ENCODE data around the gene C1orf74.

Gene C1orf74

GRCh38 chr1:209747580-209748262 is 36.6 kb downstream of the C1orf74 start:
- peak; percentile 28 to 88 (median 73) for DNase-seq

DNA sequence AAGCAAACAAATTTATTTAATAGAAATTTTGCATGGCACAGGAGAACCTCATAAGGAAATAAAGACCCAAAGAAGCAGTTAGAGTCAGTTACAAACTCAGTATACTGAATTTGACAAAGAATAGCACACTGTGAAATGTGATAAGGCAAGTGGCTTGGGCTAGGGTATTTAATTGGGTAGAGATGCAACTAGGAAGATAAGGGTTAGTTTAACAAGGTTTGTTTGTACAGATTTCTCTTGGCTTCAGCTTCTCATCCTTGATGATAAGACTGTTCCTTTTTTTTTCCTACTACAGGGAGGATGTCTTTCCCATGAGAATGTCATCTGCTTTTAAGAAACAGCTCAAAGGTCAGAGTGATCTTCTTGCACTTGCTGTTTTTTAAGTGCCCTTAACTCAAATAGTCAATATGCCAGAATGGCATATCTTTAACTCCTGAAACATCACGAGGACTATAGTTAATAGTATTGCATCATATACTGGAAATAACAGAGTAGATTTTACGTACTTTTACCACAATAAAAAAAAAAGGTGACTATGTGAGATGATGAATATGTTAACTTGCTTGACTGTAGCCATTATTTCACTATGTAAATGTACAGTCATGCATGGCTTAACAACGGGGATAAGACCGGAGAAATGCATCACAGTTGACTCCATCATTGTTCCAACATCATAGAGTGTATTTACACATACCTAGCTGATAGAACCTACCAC is 37.8 kb downstream of the C1orf74 start:
- no peak for DNase-seq

DNA sequence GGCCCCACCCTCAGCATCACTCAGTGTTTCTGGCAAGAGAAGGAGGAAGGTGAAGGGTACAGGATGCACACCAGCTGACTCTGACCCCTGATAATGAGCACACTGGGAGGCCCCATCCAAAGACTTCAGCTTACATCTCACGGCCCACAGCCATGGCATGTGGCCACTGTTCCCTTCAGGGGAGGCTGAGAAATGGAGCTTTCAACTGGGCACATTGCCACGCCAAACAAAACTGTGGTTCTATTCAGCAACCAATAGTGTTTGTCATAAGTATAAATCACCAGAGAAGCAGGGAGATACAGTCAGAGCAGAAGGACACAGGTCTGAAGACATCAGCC is 41.2 kb downstream of the C1orf74 start:
- peak in 10 of 51 donors; percentile 3 to 38 (median 16) for DNase-seq

DNA sequence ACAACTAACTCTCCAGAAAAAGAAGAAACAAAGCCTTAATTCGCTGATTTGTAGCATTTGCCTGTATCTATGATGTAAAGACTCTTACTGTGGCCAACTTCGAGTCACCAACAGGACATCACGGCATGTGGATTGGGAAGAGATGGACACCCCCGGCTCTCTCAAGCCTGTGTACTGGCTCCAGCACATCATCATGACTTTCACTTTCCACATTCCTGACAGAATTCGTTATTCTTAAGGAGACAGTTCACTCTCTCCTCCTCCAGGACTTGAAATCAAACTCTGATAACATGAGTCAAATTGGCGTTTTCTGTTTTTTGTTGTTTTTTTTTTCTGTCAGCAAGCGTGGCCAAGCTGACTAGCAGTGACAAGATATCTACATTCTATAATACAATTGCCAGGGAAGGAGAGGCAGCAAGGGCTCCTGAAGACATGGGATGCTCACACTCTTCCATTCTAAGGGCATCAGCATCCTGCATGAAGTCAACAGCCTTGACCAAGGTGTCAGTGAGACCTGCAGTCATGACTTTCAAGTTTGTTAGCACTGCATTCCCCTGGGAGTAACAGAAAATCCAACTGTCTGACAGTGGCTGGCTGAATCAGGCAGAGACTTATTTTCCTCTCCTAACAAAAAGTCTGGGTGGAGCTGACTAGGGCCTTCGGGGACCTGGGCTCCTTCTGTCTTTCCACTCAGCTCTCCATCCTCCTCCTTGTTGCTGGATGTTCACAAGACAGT is 41.8 kb downstream of the C1orf74 start:
- DNase-seq: peak in 2 of 51 donors; percentile 26 to 38

GRCh38 chr1:209741889-209742288 is 42.5 kb downstream of the C1orf74 start:
- no peak for DNase-seq

DNA sequence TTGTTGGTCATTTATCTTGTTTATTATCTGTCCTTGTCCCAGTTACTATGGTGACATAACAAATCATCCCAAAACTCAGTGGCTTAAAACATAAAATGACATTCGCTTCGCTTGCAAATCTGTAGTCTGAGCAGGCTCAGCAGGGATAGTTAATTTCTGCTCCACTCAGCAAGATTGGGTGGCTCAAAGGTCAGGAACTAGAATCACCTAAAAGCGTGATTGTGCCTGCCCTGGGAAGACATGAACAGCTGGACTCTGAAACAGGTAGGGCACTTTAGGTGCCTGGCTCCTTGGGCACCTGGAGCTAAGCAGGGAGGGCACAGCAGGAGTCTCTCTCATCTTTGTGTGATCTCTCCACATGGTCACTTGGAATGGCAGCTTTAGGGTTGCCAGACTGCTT is 43.2 kb downstream of the C1orf74 start:
- DNase-seq: no peak

DNA sequence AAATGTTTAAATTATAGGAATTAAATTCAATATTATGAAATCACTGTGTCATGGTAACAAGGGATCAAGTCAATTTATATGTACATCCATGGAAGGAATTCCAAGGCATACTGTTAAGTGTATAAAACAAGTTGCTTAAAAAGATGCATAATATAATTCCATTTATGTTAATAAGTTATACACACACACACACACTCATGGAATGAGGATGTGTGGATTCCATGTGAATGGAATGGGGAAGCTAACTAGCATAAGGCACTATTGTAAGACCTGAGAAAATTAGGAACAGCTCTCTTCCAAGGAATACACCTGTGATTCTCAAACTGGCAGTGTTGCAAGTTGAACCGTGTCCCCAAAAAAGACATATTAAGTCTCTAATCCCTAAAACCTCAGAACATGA is 46.1 kb downstream of the C1orf74 start:
- no peak for DNase-seq

DNA sequence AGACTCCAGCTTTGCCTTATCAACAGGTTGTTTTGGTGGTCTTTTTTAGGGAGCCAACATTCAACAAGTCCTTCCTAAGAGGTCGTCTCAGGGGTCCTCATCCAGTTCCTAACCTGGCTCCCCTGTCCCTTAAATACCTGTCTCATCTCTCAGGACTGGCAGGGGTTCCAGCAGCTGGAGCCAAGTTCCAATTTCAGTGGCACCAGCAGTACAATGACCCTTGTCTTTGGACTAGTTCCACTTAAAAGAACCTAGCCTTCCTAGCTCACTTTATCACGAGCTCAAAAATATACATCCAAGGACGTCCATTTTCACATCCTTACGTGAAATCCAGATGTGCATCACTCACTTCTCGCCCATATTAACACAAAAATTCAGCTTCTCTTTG is 47.2 kb downstream of the C1orf74 start:
- DNase-seq: no peak

DNA sequence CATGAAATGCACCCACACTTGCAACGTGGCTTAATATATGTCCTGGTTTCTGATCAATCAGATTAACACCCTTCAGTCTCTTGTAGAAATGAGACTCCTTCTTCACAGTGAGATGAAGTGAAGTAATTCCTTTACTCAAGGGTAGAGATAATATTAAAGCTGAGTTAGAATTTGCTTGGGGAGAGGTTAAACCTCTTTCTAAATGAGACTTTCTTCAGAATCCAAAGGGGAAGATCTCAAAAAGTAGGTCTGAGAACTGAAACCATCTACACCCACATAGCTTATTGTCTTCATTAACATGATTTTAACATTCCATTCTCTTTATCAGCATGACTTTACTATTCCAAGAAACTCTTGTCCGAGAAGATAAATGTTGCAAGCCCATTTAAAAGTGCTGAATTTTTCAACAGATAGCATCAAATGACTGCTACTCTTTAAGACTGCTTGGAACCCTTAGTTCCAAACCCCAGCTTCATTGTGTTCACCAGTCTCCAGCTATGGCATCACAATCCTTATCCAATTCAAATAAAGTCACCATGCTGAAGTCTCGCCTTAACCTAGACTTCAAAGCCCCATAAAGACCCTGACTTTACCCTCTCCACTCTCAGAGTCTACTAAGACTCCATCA is 47.8 kb downstream of the C1orf74 start:
- no peak for DNase-seq

- no peak for DNase-seq
Observed at GRCh38 chr1:209733409-209734192, 50.8 kb downstream of the C1orf74 start.

- DNase-seq: no peak
Observed at GRCh38 chr1:209732725-209733124, 51.6 kb downstream of the C1orf74 start.

- DNase-seq: no peak
Observed at GRCh38 chr1:209729436-209729835, 54.9 kb downstream of the C1orf74 start.
